Progenitor cell of endocrine pancreas (in vitro differentiated cells): Measurements from ENCODE around the gene KREMEN1. TPM values are rescaled to one million over a fixed set of nuclear protein-coding genes. Genes with fewer than 3 reads are reported as not detected.

Source experiments
- DNase-seq: peaks from one replicate; pipeline ENCODE4 v3.0.0; 2021; ENCODE audit warnings: low spot score; ENCODE audit not compliant: unreplicated experiment
- H3K27ac Mint-ChIP-seq: 2 replicates; pipeline ENCODE4 v1.8.0; 2021; ENCODE audit warnings: mild to moderate bottlenecking, moderate library complexity, mixed read lengths
- H3K27me3 Mint-ChIP-seq: 2 replicates; pipeline ENCODE4 v1.8.0; 2021; ENCODE audit warnings: mixed read lengths
- H3K36me3 Mint-ChIP-seq: 2 replicates; pipeline ENCODE4 v1.8.0; 2022; ENCODE audit warnings: mixed read lengths; ENCODE audit not compliant: insufficient read depth
- H3K4me1 Mint-ChIP-seq: 2 replicates; pipeline ENCODE4 v1.8.0; 2021; ENCODE audit warnings: low read depth, mixed read lengths
- H3K4me3 Mint-ChIP-seq: 2 replicates; pipeline ENCODE4 v1.8.0; 2021; ENCODE audit warnings: low read depth, mild to moderate bottlenecking, moderate library complexity, mixed read lengths
- H3K9me3 Mint-ChIP-seq: 2 replicates; pipeline ENCODE4 v1.8.0; 2021; ENCODE audit warnings: low read depth, mixed read lengths
- CTCF ChIP-seq: fragments of 200-600 bp; sonication (generic); IDR thresholded peaks from one replicate; pipeline ENCODE4 v1.5.0; 2021; ENCODE audit warnings: antibody characterized with exemption, mild to moderate bottlenecking; ENCODE audit not compliant: unreplicated experiment
- total RNA-seq: library from RNA; stranded (reverse); gene quantifications from 2 replicates; pipeline ENCODE4 v1.2.1, GENCODE V29; 2021

The KREMEN1 gene
- total RNA-seq, 1 donor from 2014 or later = 10.5 TPM

GRCh38 chr22:29136782-29137700, 64.2 kb downstream of the KREMEN1 start:
- Mint-ChIP-seq H3K27me3 (no peaks in the 10 kb centered on the region), H3K4me1 (peaks cover 10% of the 10 kb centered on the region), H3K36me3 (peaks cover 19% of the 10 kb centered on the region), H3K4me3 (no peak overlapping the region), H3K9me3 (peaks cover 9% of the 10 kb centered on the region), H3K27ac (no peak overlapping the region)
- no peak for TF ChIP-seq CTCF
- no peak for DNase-seq

GRCh38 chr22:29138556-29139305, 65.9 kb downstream of the KREMEN1 start:
- Mint-ChIP-seq H3K27ac (no peak overlapping the region), H3K4me3 (no peak overlapping the region), H3K36me3 (peaks cover 16% of the 10 kb centered on the region), H3K9me3 (peaks cover 5% of the 10 kb centered on the region), H3K4me1 (peaks cover 10% of the 10 kb centered on the region), H3K27me3 (no peaks in the 10 kb centered on the region)
- TF ChIP-seq CTCF = no peak
- DNase-seq = no peak

GRCh38 chr22:29139965-29140782, 67.3 kb downstream of the KREMEN1 start:
- H3K27me3 Mint-ChIP-seq = no peaks in the 10 kb centered on the region
- DNase-seq = no peak
- no peak overlapping the region for H3K27ac Mint-ChIP-seq
- H3K4me1 Mint-ChIP-seq = peaks cover 10% of the 10 kb centered on the region
- peaks cover 11% of the 10 kb centered on the region for H3K36me3 Mint-ChIP-seq
- no peak overlapping the region for H3K4me3 Mint-ChIP-seq
- TF ChIP-seq CTCF = no peak
- no peaks in the 10 kb centered on the region for H3K9me3 Mint-ChIP-seq

- no peak for TF ChIP-seq CTCF
- H3K27ac Mint-ChIP-seq = no peak overlapping the region
- peaks cover 10% of the 10 kb centered on the region for H3K4me1 Mint-ChIP-seq
- no peak for DNase-seq
- no peaks in the 10 kb centered on the region for H3K27me3 Mint-ChIP-seq
- no peak overlapping the region for H3K4me3 Mint-ChIP-seq
- H3K9me3 Mint-ChIP-seq = no peaks in the 10 kb centered on the region
- peaks cover 11% of the 10 kb centered on the region for H3K36me3 Mint-ChIP-seq
Observed at GRCh38 chr22:29141078-29141688, 68.3 kb downstream of the KREMEN1 start.

GRCh38 chr22:29142116-29142515, 69.3 kb downstream of the KREMEN1 start:
- TF ChIP-seq CTCF = no peak
- peaks cover 11% of the 10 kb centered on the region for H3K36me3 Mint-ChIP-seq
- no peak overlapping the region for H3K27ac Mint-ChIP-seq
- DNase-seq = no peak
- H3K4me3 Mint-ChIP-seq = no peak overlapping the region
- no peaks in the 10 kb centered on the region for H3K27me3 Mint-ChIP-seq
- H3K9me3 Mint-ChIP-seq = no peaks in the 10 kb centered on the region
- peaks cover 10% of the 10 kb centered on the region for H3K4me1 Mint-ChIP-seq
